HepG2 (cell line): ENCODE measurements around the gene GNPNAT1. TPM values are rescaled to one million over a fixed set of nuclear protein-coding genes. Genes with fewer than 3 reads are reported as not detected.

Source experiments
- ATAC-seq: fragments of 200-7000 bp; cut with Tn5 transposase; 3 replicates; pipeline ENCODE4 v1.9.1; 2020; ENCODE audit warnings: mild to moderate bottlenecking, moderate library complexity
- BruUV-seq: library from RNA; stranded (reverse); fragments of 400-500 nt; replicated peaks from 2 replicates; lab custom pipeline; 2021; lab: Mats Ljungman, UMichigan
- CTCF ChIA-PET: fragments of 300-600 bp; formaldehyde crosslinking; extraction: SDS; loops from one replicate; lab custom pipeline; 2021; ENCODE audit warnings: low total read pairs, inconsistent platforms, low intra/inter-chr PET ratio; lab: Yijun Ruan, JAX
- POLR2A ChIA-PET: fragments of 350-600 bp; sonication (Branson Sonifier 250); formaldehyde crosslinking; loops from one replicate; lab custom pipeline; 2020; ENCODE audit warnings: antibody characterized with exemption, inconsistent platforms; lab: Yijun Ruan, JAX
- DNase-seq: peaks from one replicate; pipeline ENCODE4 v3.0.0-alpha.2; 2015; ENCODE audit warnings: low spot score
- FAIRE-seq: peaks from 3 replicates; lab custom pipeline; 2011; peaks lifted over from hg19 to GRCh38; lab: Jason Lieb, UNC
- H2AFZ ChIP-seq: one replicate; pipeline ENCODE4 v1.6.1; 2011; ENCODE audit warnings: low read length, inconsistent platforms
- H3K27ac ChIP-seq: fragments of 300-600 bp; 3 replicates; pipeline ENCODE4 v1.8.0; 2011; ENCODE audit warnings: mixed run types, mild to moderate bottlenecking, mixed read lengths, low read length, inconsistent platforms; ENCODE audit not compliant: insufficient read depth; ENCODE audit errors: extremely low read length
- H3K27me3 ChIP-seq, 2 experiments: fragments of 200-600 bp in 1 of 2; 2 replicates in 1 of 2; 3 replicates in 1 of 2; pipeline versions ENCODE4 v1.6.0 to v1.8.0; 2011; ENCODE audit warnings: low read length in 2 of 2, mild to moderate bottlenecking in 2 of 2, moderate library complexity in 2 of 2, inconsistent platforms in 1 of 2; ENCODE audit not compliant: insufficient read depth in 2 of 2, control insufficient read depth in 1 of 2
- H3K36me3 ChIP-seq, 2 experiments: fragments of 200-600 bp in 1 of 2; replicated peaks in 1 of 2; 2 replicates in 1 of 2; 3 replicates in 1 of 2; pipeline versions ENCODE4 v1.5.1 to v1.8.0; 2011; ENCODE audit warnings: low read length in 2 of 2, inconsistent platforms in 1 of 2; ENCODE audit not compliant: insufficient read depth in 2 of 2, control insufficient read depth in 1 of 2
- H3K4me1 ChIP-seq: 2 replicates; pipeline ENCODE4 v1.5.1; 2012; ENCODE audit warnings: low read length, inconsistent platforms; ENCODE audit not compliant: insufficient read depth
- H3K4me2 ChIP-seq: 2 replicates; pipeline ENCODE4 v1.6.0; 2011; ENCODE audit warnings: low read depth, low read length, inconsistent platforms
- H3K4me3 ChIP-seq, 3 experiments: fragments of 200-600 bp in 1 of 3; sonication (generic), shearing (Covaris generic) in 1 of 3; replicated peaks in 1 of 3; 2 replicates each; pipeline ENCODE4 v1.5.1; 2011 to 2016; ENCODE audit warnings: low read length in 3 of 3, inconsistent platforms in 2 of 3, low read depth in 2 of 3, mild to moderate bottlenecking in 2 of 3, control low read depth in 1 of 3, mixed read lengths in 1 of 3; ENCODE audit not compliant: insufficient read depth in 1 of 3
- H3K79me2 ChIP-seq: one replicate; pipeline ENCODE4 v1.6.1; 2011; ENCODE audit warnings: low read length, inconsistent platforms; ENCODE audit not compliant: insufficient read depth
- H3K9ac ChIP-seq: 2 replicates; pipeline ENCODE4 v1.6.0; 2011; ENCODE audit warnings: mild to moderate bottlenecking, low read depth, low read length, inconsistent platforms; ENCODE audit not compliant: insufficient read depth
- H3K9me3 ChIP-seq: 2 replicates; pipeline ENCODE4 v1.5.1; 2012; ENCODE audit warnings: mild to moderate bottlenecking, low read length
- H4K20me1 ChIP-seq: 2 replicates; pipeline ENCODE4 v1.6.0; 2011; ENCODE audit warnings: inconsistent platforms, mild to moderate bottlenecking, low read length, moderate library complexity; ENCODE audit not compliant: insufficient read depth
- LCORL ChIP-seq, 2 experiments: fragments of 450-650 bp in 1 of 2; sonication (generic) in 1 of 2; formaldehyde crosslinking in 1 of 2; IDR thresholded peaks; 2 replicates each; pipeline versions ENCODE4 v1.5.0 to v1.6.1; 2017 to 2020; ENCODE audit warnings: antibody characterized with exemption in 1 of 2, missing genetic modification reagents in 1 of 2
- REST ChIP-seq, 2 experiments: IDR thresholded peaks; 2 replicates each; pipeline ENCODE4 v1.6.1; 2011 to 2012; ENCODE audit warnings: low read length in 2 of 2, borderline replicate concordance in 1 of 2, low read depth in 1 of 2, mild to moderate bottlenecking in 1 of 2, moderate library complexity in 1 of 2
- ZFP36L1 ChIP-seq: sonication (generic); formaldehyde crosslinking; IDR thresholded peaks from 2 replicates; pipeline ENCODE4 v1.8.0; 2022; ENCODE audit warnings: mild to moderate bottlenecking, missing genetic modification reagents, moderate library complexity
- ZKSCAN8 ChIP-seq: IDR thresholded peaks from 2 replicates; pipeline ENCODE4 v1.6.1; 2016; ENCODE audit warnings: borderline replicate concordance, missing genetic modification reagents, missing compliant biosample characterization
- ZNF652 ChIP-seq: IDR thresholded peaks from 2 replicates; pipeline ENCODE4 v1.6.1; 2016; ENCODE audit warnings: low read depth, borderline replicate concordance
- in situ Hi-C: cut with HindIII; loops from 2 replicates; pipeline ENCODE4 v1.10.0; 2017; ENCODE audit warnings: low pct_unique_long_range_greater_than_20kb; ENCODE audit not compliant: extremely low pct_ligation_motif_present
- intact Hi-C: fragments of 100-400 bp; cut with micrococcal nuclease; formaldehyde crosslinking; loops from one replicate; pipeline ENCODE4 v1.10.0; 2022; ENCODE audit not compliant: unreplicated experiment
- polyA plus RNA-seq, 8 experiments: library from polyadenylated mRNA; depleted of rRNA in 3 of 8; stranded (reverse) in 7 of 8; unstranded in 1 of 8; fragments of >200 nt; fragmentation: Illumina TruSeq in 4 of 8; extraction: Trizol in 4 of 8; gene quantifications; 2 replicates each; pipeline versions ENCODE4 v1.2.1 to v1.2.3, GENCODE V29; 2011 to 2016; ENCODE audit warnings: low read depth in 4 of 8, missing spikeins in 1 of 8, mixed read lengths in 1 of 8; ENCODE audit not compliant: insufficient read depth in 1 of 8
- total RNA-seq, 5 experiments: library from RNA; depleted of rRNA; stranded (reverse); fragments of >200 nt; fragmentation: Illumina TruSeq; extraction: Trizol; gene quantifications; 2 replicates each; pipeline ENCODE4 v1.2.3, GENCODE V29; 2016; ENCODE audit warnings: low read depth in 1 of 5
- TF ChIP-seq, protein P1 (sequence below): sonication (generic); formaldehyde crosslinking; IDR thresholded peaks from 2 replicates; pipeline ENCODE4 v1.4.0; 2020; ENCODE audit warnings: missing genetic modification reagents, mild to moderate bottlenecking, borderline replicate concordance
- TF ChIP-seq, protein P2 (sequence below): sonication (generic); formaldehyde crosslinking; IDR thresholded peaks from 2 replicates; pipeline ENCODE4 v1.4.0; 2020; ENCODE audit warnings: missing genetic modification reagents, borderline replicate concordance

The GNPNAT1 gene
- total and polyA plus RNA-seq, 2 of the 13 experiments (the other 11 are each of a cell fraction or from before 2014, with no cell fraction given): 38.3 to 54.9 TPM

DNA sequence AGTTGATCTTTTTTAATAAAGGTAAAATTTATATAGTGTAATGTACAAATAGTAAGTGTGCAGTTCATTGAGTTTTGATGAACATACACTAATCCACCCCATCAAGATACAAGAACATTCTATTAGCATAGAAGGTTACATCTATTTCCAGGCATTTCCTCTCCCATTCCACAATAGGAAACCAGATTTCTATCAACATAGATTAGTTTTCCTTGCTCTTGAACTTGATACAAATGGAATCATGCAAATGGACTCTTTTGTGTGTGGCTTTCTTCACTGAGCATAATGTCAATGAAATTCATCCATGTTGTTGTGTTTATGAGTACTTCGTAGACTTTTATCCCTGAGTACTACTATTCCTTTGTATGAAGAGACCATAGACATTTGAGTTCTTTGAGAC lies 50.7 kb downstream of the GNPNAT1 start (continued):
- TF ChIP-seq, protein P1, sequence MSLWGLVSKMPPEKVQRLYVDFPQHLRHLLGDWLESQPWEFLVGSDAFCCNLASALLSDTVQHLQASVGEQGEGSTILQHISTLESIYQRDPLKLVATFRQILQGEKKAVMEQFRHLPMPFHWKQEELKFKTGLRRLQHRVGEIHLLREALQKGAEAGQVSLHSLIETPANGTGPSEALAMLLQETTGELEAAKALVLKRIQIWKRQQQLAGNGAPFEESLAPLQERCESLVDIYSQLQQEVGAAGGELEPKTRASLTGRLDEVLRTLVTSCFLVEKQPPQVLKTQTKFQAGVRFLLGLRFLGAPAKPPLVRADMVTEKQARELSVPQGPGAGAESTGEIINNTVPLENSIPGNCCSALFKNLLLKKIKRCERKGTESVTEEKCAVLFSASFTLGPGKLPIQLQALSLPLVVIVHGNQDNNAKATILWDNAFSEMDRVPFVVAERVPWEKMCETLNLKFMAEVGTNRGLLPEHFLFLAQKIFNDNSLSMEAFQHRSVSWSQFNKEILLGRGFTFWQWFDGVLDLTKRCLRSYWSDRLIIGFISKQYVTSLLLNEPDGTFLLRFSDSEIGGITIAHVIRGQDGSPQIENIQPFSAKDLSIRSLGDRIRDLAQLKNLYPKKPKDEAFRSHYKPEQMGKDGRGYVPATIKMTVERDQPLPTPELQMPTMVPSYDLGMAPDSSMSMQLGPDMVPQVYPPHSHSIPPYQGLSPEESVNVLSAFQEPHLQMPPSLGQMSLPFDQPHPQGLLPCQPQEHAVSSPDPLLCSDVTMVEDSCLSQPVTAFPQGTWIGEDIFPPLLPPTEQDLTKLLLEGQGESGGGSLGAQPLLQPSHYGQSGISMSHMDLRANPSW (CRISPR knock-in tag): no peak
- TF ChIP-seq ZKSCAN8 (CRISPR knock-in tag) (no peak), ZFP36L1 (CRISPR knock-in tag) (no peak), ZNF652 (CRISPR knock-in tag) (no peak), REST (IDR thresholded peaks at IDR 0.05; ENCODE audit: borderline replicate concordance in 1 of 2, low read depth in 1 of 2, low read length in 2 of 2) (no peak)

GRCh38 chr14:52738409-52738808 lies 53.0 kb downstream of the GNPNAT1 start:
- ATAC-seq: no peak
- CTCF ChIA-PET: no interaction called here
- no peak overlapping the region for H3K27ac ChIP-seq
- TF ChIP-seq LCORL (IDR thresholded peaks at IDR 0.05): peak; percentile 83
- TF ChIP-seq LCORL (CRISPR knock-in tag; IDR thresholded peaks at IDR 0.05): no peak
- TF ChIP-seq, protein P2, sequence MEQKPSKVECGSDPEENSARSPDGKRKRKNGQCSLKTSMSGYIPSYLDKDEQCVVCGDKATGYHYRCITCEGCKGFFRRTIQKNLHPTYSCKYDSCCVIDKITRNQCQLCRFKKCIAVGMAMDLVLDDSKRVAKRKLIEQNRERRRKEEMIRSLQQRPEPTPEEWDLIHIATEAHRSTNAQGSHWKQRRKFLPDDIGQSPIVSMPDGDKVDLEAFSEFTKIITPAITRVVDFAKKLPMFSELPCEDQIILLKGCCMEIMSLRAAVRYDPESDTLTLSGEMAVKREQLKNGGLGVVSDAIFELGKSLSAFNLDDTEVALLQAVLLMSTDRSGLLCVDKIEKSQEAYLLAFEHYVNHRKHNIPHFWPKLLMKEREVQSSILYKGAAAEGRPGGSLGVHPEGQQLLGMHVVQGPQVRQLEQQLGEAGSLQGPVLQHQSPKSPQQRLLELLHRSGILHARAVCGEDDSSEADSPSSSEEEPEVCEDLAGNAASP (CRISPR knock-in tag): no peak
- TF ChIP-seq, all 625 proteins: peak for 1
- Histone ChIP-seq H3K79me2 (peaks cover 75% of the 10 kb centered on the region), H3K4me2 (no peak overlapping the region), H2AFZ (no peak overlapping the region), H3K4me3 (no peak overlapping the region), H3K36me3 (no peaks in the 10 kb centered on the region; a peak in 3 of 5 replicates), H3K9me3 (no peaks in the 10 kb centered on the region), H3K9ac (no peak overlapping the region), H3K27me3 (no peaks in the 10 kb centered on the region), H3K4me1 (peaks cover 44% of the 10 kb centered on the region), H4K20me1 (no peaks in the 10 kb centered on the region)
- DNase-seq: no peak
- no peak for FAIRE-seq
- POLR2A ChIA-PET: interaction anchor here (1.4 kb wide), 1 partner anchor 9 kb away, joined by 4 read pairs; the partner anchor contains the start of gene STYX
- intact Hi-C loops (no loop called here), in situ Hi-C loops (no loop called here)
- BruUV-seq: no TSS peak
